GM19468 (cell line): Measurements from ENCODE around the gene NDUFV2.
"Not testable (repeated sequence)": the region's sequence is repeated elsewhere in the genome, so short reads cannot be mapped to it uniquely, and the experiment has no call there.

Source experiments
- ATAC-seq: cut with Tn5 transposase; IDR thresholded peaks from one replicate; pipeline ENCODE4 v1.9.1; 2021; ENCODE audit warnings: mild to moderate bottlenecking, moderate library complexity, moderate number of reproducible peaks; ENCODE audit not compliant: unreplicated experiment; ENCODE audit errors: extremely low read depth

Gene NDUFV2

DNA sequence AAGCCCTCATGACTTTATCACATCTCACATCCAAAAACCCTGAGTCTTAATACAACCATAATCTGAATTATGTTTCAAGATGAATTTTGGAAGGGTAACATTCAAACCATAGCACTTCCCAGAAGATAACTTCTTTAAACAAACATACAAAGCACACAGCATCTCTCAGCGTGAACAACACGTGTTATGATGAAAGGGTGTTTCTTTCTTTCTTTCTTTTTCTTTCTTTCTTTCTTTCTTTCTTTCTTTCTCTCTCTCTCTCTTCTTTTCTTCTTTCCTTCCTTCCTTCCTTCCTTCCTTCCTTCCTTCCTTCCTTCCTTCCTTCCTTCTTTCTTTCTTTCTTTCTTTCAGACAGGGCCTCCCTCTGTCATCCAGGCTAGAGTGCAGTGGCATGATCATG lies 13.8 kb upstream of the NDUFV2 start:
- not testable (repeated sequence) for ATAC-seq

DNA sequence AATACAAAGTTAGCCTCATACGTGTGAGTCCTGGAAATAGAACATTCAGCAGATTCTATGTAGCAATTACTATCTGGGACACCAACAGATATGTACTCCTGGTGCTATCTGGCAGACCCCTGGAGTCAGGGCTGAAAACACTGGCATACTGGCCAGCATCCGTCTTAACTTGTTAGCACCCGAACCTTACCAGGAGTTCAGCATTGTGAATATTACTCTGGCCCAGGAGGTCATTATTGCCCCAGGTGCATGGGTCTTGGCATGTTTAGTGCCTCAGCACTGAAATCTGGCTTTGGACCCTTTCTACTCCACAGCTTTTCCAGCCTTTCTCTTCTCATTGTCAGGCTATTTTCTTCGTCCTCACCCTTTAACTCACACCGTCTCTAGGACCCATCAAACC lies 11.9 kb upstream of the NDUFV2 start:
- no peak for ATAC-seq

DNA sequence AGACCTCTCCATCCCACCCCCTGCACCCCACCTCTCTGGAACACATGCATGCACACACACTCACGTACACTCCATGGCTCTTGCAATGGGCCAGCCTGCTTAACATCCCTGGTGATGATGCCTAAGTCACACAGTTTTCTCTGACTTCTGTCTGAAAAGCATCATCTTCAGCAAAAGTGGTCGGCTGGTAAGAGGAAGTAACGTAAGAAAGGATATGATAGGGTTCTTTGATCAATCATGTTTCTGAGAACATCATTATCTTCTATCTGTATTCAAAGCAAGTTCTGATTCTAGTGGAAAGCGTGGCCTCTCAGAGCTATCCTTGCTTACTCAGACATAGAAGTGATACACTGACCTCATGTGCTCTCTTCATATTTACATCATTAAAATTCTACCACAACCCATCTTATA lies 11.4 kb upstream of the NDUFV2 start:
- no peak for ATAC-seq

DNA sequence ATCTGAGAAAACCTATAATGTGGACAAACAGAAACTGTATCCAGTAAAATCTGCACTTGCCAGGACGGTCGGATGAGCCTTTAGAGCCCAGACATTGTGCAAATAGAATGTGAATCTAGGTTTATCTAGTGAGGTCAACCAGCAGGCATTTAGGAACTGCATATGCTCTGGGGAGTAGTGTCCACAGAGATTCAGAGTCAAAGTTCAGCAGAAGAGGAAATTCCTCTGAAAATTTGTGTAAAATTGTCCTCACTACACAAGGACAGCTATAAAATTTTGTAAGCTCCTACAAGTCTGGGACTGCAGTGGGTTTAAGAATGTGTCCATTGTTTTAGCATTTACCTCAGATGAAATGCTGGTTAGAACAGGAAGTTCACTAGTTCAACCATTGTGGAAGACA lies 9.8 kb upstream of the NDUFV2 start:
- no peak for ATAC-seq

DNA sequence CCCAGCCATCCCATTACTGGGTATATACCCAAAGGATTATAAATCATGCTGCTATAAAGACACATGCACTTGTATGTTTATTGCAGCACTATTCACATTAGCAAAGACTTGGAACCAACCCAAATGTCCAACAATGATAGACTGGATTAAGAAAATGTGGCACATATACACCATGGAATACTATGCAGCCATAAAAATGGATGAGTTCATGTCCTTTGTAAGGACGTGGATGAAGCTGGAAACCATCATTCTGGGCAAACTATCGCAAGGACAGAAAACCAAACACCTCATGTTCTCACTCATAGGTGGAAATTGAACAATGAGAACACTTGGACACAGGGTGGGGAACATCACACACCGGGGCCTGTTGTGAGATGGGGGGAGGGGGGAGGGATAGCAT lies 9.4 kb upstream of the NDUFV2 start:
- ATAC-seq, result not testable (repeated sequence)

DNA sequence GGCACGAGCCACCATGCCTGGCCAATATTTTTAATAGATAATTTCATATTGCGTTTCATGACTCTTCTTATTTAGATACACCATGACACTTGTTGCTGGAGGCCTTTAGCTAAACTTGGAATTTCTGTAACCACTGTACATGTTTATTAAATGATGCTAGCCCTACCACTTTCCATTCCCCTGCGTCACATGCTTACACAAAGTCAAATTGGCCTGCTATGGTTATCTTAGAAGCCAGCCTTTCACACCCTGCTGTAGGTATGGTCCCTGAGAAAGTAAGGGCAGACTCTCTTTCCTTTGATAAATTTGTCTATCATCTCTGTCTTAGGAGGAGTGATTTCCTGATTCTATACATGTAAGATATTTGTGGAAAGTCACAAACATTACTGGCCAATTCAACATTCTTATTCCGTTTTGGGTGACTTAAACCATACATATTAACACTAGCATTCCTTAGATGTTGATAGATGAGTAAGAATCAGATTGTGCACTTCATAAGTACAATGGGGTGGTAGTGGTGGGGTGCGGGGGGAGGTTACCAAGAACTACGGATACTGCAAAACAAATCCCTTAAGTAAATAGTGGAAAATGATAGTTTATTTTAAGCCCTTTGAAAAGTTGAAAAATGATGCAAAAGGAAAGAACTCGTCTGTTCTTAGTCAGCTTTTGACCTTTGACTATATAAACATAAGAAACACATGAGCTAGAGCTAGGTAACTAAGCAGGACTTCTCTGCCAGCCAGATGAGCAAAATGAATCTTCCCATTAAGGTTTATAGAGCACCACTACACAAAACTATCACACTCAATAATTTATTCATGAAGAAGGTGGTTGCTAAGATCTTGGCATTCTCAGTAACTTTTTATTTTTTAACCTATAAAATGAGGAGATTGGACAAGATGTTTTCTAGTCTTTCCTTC lies 7.9 kb upstream of the NDUFV2 start:
- no peak for ATAC-seq

DNA sequence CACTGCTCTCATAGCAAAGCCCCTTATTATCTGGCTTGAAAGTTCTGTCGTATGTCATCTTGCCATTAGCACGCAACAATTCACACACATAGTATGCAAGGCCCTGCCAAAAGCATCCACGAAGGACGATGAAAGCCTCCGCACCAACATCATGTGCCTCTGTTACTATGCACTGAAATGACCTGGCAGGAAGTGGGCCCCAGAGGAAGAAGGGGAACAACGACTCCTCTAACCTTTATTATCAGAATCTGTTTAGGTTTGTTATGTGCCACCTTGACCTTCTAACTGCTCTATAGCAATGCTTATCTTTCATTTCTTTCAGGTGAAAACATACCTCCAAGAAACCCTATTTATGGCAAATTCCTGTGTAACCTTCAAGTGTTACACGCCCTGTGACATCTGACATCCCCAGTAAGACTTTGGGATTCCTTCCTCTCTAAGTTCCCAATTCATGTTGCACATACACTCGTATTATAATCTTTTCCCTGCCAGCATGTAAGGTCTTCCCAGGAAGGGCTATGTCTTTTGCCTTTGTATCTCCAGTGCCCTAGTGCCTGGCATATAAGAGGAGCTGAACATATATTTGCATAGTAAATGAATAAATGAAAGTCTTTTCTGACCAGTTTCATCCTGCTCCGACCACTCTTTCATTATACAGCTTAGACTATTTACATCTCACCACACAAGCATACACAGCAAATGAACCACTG lies 7.0 kb upstream of the NDUFV2 start:
- ATAC-seq, result peak; percentile 80

DNA sequence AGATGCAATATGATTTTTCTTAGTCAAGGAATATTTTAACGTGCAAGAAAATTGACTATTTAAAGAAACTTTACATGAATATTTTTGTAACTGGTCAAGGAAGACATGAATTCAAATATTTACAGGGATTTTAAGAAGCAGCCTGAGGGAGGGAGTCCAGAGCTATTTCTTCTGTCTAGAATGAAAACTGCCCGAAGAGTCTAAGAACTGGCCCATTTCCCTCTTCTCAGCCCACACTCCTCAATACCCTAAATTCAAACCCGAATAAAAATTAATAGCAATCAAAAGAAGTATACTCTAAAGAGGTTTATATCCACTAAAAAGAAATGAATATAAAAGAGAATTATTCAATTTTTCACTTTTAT lies 6.5 kb upstream of the NDUFV2 start:
- no peak for ATAC-seq

DNA sequence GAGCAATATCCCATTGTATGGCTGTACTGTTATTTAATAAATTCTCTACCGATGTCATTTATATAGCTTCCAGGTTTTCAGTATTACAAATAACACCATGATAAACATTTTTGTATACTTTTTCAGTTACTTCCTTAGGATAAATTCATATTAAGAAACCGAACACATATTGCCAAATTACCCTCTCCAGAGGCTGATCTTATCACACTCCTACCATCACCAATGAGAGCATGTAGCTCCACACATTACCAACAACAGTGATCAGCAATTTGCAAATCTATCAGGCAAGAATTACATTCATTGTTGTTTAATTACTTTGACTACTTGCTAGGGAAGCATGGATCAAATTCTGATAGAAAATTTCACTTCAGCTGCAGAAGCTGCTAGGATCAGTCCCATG lies 5.8 kb upstream of the NDUFV2 start:
- ATAC-seq, result no peak

DNA sequence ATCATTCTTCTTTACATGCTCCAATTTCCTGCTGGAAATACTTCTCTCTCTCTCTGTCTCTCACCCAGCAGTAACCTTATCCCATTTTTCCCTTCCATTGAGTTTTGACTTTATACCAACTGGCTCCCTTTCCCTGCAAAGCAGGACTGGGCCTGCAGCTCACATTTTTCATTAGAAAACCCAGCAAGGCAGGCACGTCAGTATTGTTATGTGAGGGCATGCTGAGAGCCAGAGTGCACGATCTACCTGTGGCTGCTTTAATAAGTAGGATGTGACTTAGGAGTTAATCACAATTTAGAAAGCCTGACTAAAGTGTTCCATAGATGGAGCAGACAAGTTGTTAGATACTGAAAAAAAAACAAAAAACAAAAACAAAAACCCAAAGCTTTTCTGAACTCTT lies 5.2 kb upstream of the NDUFV2 start:
- no peak for ATAC-seq

DNA sequence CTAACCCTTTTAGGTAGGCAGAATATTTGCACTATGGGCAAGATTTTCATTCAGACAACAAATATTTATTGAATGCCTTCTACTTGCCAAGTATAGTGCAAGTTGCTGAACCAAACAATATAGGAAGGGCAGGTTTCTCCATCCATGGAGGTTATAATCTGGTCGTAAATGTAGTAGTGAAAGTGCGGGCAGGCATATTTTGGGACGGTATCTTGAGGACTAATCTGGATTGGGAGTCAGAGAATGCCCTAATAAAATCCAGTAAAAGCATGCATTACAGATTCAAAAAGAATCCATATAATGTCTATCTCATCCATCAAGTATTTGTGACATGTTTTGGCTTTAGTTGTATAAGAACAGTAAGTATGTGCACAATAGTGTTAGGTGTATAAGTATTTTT lies 1.7 kb upstream of the NDUFV2 start:
- ATAC-seq, result no peak

DNA sequence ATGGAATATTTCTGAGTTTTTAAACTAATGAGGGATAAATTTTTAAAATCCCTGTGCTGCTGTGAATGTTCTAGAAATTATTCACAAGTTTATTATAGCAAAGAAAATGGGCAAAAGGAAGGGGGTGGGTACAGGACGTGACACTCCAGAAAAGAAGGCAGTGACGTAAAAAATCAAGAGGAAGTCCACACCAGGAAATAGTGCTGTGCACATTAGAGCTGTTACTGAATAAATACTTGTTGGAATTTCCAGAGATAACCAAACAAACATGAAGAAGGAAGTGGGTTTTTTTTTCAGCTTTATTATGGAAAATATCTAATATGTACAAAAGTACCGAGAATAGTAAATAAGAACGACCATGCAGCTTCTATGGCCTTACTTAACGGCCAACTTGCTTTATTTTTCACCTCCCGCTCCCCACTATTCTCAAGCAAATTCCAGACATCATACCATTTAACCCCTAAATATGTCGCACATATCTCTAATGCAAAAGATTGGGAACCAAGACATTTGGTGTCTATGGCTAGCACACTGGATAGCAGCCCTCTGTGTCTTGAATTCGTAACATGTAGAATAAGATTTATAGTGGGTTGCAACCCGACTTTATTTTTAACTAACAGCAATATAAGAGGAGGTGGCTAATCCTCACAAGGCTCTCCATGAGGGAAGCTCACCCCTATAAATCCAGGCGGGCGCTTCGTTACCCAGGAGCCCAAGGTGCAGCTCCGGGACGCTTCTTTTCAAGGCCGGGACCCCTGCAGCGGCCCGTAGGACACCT lies 580 bp upstream of the NDUFV2 start:
- no peak for ATAC-seq

DNA sequence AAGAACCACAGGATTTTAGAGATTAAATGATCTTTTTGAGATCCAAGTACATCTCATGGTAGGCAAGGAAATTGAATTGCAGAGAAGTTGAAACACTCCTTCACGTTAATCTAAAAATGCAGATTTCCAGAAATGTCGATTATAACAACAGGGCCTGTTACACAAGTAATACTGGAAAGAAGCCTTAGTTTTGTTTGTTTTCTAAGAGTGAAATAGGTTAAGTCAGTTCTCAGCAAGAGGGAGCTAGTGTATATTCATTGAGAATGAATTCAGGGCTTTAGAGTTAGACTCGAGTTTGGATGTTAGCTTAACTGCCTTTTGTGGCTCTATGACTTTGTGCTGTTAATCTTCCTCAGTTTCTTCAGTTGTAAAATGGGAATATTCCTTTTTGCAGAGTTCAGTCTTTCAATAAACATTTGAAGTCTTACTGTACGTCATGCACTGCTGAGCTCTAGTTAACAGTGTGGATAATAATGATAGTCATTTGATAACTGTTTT lies 926 bp downstream of the NDUFV2 start:
- no peak for ATAC-seq

DNA sequence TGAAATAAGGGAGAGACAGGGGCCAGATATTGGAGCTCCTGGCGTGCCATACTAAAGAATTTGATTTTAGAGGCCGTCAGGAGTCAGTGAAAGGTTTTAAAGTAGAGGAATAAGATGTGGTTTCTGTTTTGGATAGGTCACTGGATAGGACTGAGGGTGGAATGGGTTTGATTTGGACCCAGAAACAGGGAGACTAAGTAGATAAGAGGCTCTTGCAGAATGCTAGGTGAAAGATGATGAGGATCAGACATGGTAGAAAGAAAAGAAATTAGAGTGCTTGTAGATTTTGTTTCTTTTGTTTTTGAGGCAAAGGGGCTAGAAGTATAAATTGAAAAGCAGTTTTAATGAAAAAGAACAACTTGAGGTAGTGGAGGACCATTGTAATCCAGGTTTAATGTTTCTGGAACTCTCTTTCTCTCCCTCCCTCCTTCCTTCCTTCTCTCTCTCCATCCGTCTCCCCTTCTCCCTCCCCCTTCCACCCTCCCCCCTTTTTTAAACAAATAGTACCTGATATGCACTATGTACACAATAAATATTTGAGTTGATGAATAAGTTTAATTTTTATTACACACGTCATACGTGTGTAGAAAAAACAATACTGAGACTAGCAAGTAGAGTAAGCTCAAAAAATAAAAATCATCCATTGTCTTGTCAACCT lies 1.9 kb downstream of the NDUFV2 start:
- ATAC-seq, result no peak

DNA sequence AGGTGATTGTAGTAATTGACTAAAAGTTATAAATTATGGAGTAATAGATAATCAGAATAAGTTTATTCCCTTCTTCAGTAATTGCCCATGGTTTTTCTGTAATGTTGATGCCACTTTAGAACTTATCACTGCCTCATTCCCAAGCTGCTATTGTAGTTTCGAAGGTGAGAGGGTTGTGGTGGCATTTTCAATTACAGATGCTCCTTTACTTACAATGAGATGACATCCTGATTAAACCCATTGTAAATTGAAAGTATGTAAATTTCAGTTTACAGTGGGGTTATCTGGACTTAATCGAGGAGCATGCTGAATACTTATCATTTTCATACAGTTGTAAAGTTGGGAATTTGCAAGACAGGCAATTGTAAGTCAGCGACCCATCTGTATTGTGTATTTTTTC lies 2.9 kb downstream of the NDUFV2 start:
- ATAC-seq, result no peak

DNA sequence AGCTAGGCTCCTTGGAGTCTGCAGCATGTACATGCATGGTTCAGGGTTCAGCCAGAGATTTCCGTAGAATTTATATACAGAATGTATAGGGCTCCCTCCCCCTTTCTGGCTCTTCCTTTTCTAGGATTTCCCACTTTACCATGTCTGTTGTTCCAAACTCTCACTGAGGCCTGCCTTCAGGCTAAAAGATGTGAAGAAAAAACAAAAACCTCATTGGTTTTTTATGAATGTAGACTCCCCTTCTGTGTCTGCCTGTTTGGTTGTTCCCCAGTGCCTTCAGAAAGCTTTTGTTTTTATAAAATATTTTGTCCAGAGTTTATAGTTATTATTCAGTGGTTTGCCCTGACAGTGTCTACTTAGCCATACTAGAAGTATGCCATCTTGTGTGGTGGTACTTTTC lies 3.6 kb downstream of the NDUFV2 start:
- no peak for ATAC-seq

DNA sequence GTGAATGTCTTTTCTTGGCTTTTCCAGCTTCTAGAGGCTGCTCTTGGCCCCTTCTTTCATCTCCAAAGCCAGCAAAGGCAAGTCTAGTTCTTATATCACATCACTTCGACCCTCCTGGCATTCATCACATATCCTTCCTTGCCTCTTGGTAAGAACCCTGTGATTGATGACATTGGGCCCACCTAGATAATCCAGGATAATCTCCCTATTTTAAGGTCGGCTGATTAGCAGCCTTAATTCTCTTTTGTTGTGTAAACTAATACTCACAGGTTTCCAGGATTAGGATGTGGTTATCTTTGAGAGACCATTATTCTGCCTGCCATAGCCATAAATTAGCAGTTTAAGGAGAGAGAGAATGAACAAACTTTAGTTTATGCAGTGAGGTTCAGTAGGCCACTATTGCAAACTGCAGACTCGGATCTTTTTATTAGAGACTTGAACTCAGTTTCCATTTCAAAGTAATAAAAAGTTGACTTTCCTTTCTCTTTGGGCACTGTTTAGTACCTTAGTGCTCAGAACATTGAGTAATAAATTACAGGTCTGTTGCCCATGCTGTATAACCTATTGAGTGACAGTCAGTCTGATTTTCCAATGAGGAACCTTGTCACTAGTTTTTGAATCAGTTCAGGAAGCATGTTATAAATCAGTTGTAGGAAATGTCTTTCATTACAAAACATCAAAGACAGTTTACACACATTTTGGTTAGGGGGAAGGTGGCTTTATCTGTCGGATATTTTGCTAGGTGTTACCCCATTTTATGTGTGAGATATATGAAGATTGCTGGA lies 4.5 kb downstream of the NDUFV2 start:
- no peak for ATAC-seq

DNA sequence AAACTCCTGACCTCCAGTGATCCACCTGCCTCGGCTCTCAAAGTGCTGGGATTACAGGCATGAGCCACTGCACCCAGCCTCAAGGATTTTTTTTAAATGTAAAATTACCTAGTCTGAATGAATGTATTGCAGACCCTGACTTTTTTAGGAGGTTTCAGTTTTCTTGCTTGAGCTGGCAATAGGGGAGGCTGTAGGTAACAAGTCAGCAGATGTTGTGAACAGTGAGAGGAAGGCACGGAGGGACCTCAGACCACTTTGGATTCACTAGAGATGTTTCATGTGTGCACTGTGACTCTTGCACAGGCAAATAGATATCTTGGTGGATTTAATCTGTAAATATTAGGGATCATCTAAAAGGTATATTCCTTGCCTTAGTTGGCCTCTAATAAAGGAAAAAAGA lies 6.4 kb downstream of the NDUFV2 start:
- no peak for ATAC-seq

DNA sequence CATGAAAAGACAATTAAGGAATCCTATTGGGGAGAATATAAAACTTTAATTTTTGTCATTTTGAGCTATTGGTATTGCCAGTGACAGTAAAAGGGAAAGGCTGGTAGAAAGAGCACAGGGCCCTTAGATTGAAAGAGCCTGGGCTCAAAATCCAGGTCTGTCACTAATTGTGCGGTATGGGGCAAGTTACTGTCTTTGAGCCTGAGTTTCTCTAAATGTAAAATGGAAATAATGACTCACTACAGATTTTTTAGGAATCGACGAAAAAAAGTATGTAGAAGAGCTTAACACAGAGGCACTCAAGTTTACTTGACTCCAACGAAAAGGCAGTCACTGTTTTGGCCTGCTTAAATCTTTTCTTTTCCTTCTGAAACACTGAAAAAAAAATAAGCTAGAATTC lies 7.0 kb downstream of the NDUFV2 start:
- no peak for ATAC-seq
